Occipital lobe (tissue), 1 donor: ENCODE measurements around the gene MRPS21. TPM values are rescaled to one million over a fixed set of nuclear protein-coding genes. Genes with fewer than 3 reads are reported as not detected.

Source experiments
- total RNA-seq: library from RNA; depleted of rRNA; stranded (reverse); fragments of >200 nt; gene quantifications from one replicate; pipeline ENCODE4 v1.2.3, GENCODE V29; 2014

Gene MRPS21
- total RNA-seq, 1 donor from 2014 or later: 69.3 TPM

Other genes with a start within 250 kb of the MRPS21 start
- 84.2 TPM for gene VPS45, start 226.1 kb upstream of the MRPS21 start, total RNA-seq
- 52.7 TPM for gene PLEKHO1, start 143.9 kb upstream of the MRPS21 start, total RNA-seq
- 20.3 TPM for gene ANP32E, start 57.7 kb upstream of the MRPS21 start, total RNA-seq
- 1.7 TPM for gene CA14, start 36.1 kb upstream of the MRPS21 start, total RNA-seq
- gene APH1A, start 24.8 kb upstream of the MRPS21 start, total RNA-seq: 76.7 TPM
- gene C1orf54, start 21.1 kb upstream of the MRPS21 start, total RNA-seq: 9.2 TPM
- 2.5 TPM for gene CIART, start 11.3 kb upstream of the MRPS21 start, total RNA-seq
- 43.0 TPM for gene PRPF3, start 27.7 kb downstream of the MRPS21 start, total RNA-seq
- 17.2 TPM for gene RPRD2, start 70.3 kb downstream of the MRPS21 start, total RNA-seq
- 17.6 TPM for gene TARS2, start 193.6 kb downstream of the MRPS21 start, total RNA-seq
- 0.94 TPM for gene ECM1, start 214.2 kb downstream of the MRPS21 start, total RNA-seq
- gene FALEC, start 221.9 kb downstream of the MRPS21 start, total RNA-seq: 1.1 TPM